CD4-positive, alpha-beta T cell treated with Interleukin-15 for 1 hour (primary cell): Measurements from ENCODE around the gene DSC2.
"Not testable (repeated sequence)": the region's sequence is repeated elsewhere in the genome, so short reads cannot be mapped to it uniquely, and the experiment has no call there.

Source experiments
- DNase-seq: peaks from one replicate; pipeline ENCODE4 v3.0.0-alpha.2; 2020

Gene DSC2

GRCh38 chr18:31042406-31043181 lies 59.6 kb downstream of the DSC2 start, which contains the start of gene DSC3:
Gene DSC3, minus strand, starts transcription at chr18:31042742. Its CDS starts 82 bp downstream, at chr18:31042660.
- DNase-seq: no peak

- no peak for DNase-seq
These were observed 60.2 kb downstream of the DSC2 start for GRCh38 chr18:31042084-31042405.

- DNase-seq: no peak
These were observed 60.7 kb downstream of the DSC2 start for GRCh38 chr18:31041271-31042083.

- DNase-seq: no peak
These were observed 61.4 kb downstream of the DSC2 start for GRCh38 chr18:31040686-31041270.

- DNase-seq: no peak
These were observed 62.8 kb downstream of the DSC2 start for GRCh38 chr18:31039426-31039825.

- not testable (repeated sequence) for DNase-seq
These were observed 64.5 kb downstream of the DSC2 start for GRCh38 chr18:31037686-31038085.

GRCh38 chr18:31034541-31034940 lies 67.7 kb downstream of the DSC2 start:
- no peak for DNase-seq

GRCh38 chr18:31030574-31031278 lies 71.5 kb downstream of the DSC2 start:
- DNase-seq: no peak

- no peak for DNase-seq
These were observed 86.3 kb downstream of the DSC2 start for GRCh38 chr18:31015715-31016434.

- DNase-seq: not testable (repeated sequence)
These were observed 90.8 kb downstream of the DSC2 start for GRCh38 chr18:31011455-31011854.

- DNase-seq: no peak
These were observed 91.6 kb downstream of the DSC2 start for GRCh38 chr18:31010601-31011000.
